SK-N-SH treated with all-trans-retinoic acid at 6 μM for 48 hours (cell line): Measurements from ENCODE around the gene SESN3.

Experiments used
- CREB5 ChIP-seq: fragments of 250-450 bp; sonication (Bioruptor Pico); IDR thresholded peaks from 2 replicates; pipeline ENCODE4 v1.5.1; 2020; ENCODE audit warnings: low read depth, mild to moderate bottlenecking, moderate library complexity
- CSDC2 ChIP-seq: fragments of 250-450 bp; sonication (Bioruptor Pico); IDR thresholded peaks from 2 replicates; pipeline ENCODE4 v1.5.0; 2020; ENCODE audit warnings: mild to moderate bottlenecking, moderate library complexity
- ISL1 ChIP-seq: fragments of 250-450 bp; sonication (Bioruptor Pico); IDR thresholded peaks from 2 replicates; pipeline ENCODE4 v2.1.2; 2022; ENCODE audit warnings: mild to moderate bottlenecking, moderate library complexity
- PATZ1 ChIP-seq: fragments of 250-450 bp; sonication (Bioruptor Pico); IDR thresholded peaks from 2 replicates; pipeline ENCODE4 v1.8.0; 2020; ENCODE audit warnings: mild to moderate bottlenecking, moderate library complexity, borderline replicate concordance
- POU6F1 ChIP-seq: fragments of 250-450 bp; sonication (Bioruptor Pico); IDR thresholded peaks from 2 replicates; pipeline ENCODE4 v1.8.0; 2021; ENCODE audit warnings: low read depth, mild to moderate bottlenecking, moderate library complexity, borderline replicate concordance
- TSHZ2 ChIP-seq: fragments of 250-450 bp; sonication (Bioruptor Pico); IDR thresholded peaks from 2 replicates; pipeline ENCODE4 v1.5.0; 2020; ENCODE audit warnings: mild to moderate bottlenecking, moderate library complexity
- ZC3H10 ChIP-seq: fragments of 250-450 bp; sonication (Bioruptor Pico); IDR thresholded peaks from 2 replicates; pipeline ENCODE4 v1.5.1; 2021; ENCODE audit warnings: mild to moderate bottlenecking, moderate library complexity
- ZFP30 ChIP-seq: fragments of 450-650 bp; formaldehyde crosslinking; IDR thresholded peaks from 2 replicates; pipeline ENCODE4 v1.5.0; 2022; ENCODE audit warnings: mild to moderate bottlenecking, moderate library complexity

- TF ChIP-seq CREB5 (CRISPR knock-in tag): no peak
- no peak for TF ChIP-seq ZC3H10 (CRISPR knock-in tag)
- TF ChIP-seq ZFP30 (CRISPR knock-in tag): no peak
- no peak for TF ChIP-seq POU6F1 (CRISPR knock-in tag)
- TF ChIP-seq ISL1 (CRISPR knock-in tag): no peak
- no peak for TF ChIP-seq CSDC2 (CRISPR knock-in tag)
- no peak for TF ChIP-seq PATZ1 (CRISPR knock-in tag)
- TF ChIP-seq TSHZ2 (CRISPR knock-in tag): no peak
These were observed 16.9 kb upstream of the SESN3 start for GRCh38 chr11:95247883-95248282.
